ENCODE data around the gene ANP32E.
A peak's percentile ranks its signal among the peaks of the same experiment; 100 is the strongest.

The ANP32E gene

GRCh38 chr1:150237746-150238145, 1.8 kb upstream of the ANP32E start:
- TF ChIP-seq SIN3A (IDR thresholded peaks at IDR 0.05; ENCODE audit: borderline replicate concordance, insufficient read depth, low read length) (no peak), REST (IDR thresholded peaks at IDR 0.05; ENCODE audit: insufficient read depth in 1 of 2, low read depth in 2 of 2, low read length in 2 of 2) (no peak), FOXP2 (optimal IDR thresholded peaks at IDR 0.05; ENCODE audit: borderline replicate concordance, extremely low read depth, extremely low read length, insufficient read depth) (no peak), TAF1 (IDR thresholded peaks at IDR 0.05; ENCODE audit: borderline replicate concordance, insufficient read depth, low read length) (no peak), POLR2AphosphoS5 (IDR thresholded peaks at IDR 0.05; ENCODE audit: low read depth, low read length) (no peak)

- TF ChIP-seq FOXP2 (optimal IDR thresholded peaks at IDR 0.05; ENCODE audit: borderline replicate concordance, extremely low read depth, extremely low read length, insufficient read depth) (no peak), POLR2AphosphoS5 (IDR thresholded peaks at IDR 0.05; ENCODE audit: low read depth, low read length) (no peak), TAF1 (IDR thresholded peaks at IDR 0.05; ENCODE audit: borderline replicate concordance, insufficient read depth, low read length) (no peak), REST (IDR thresholded peaks at IDR 0.05; ENCODE audit: insufficient read depth in 1 of 2, low read depth in 2 of 2, low read length in 2 of 2) (no peak), SIN3A (IDR thresholded peaks at IDR 0.05; ENCODE audit: borderline replicate concordance, insufficient read depth, low read length) (no peak)
Measured at GRCh38 chr1:150236614-150237100, 745 bp upstream of the ANP32E start.

- no peak for TF ChIP-seq REST (IDR thresholded peaks at IDR 0.05; ENCODE audit: insufficient read depth in 1 of 2, low read depth in 2 of 2, low read length in 2 of 2)
- TF ChIP-seq TAF1 (IDR thresholded peaks at IDR 0.05; ENCODE audit: borderline replicate concordance, insufficient read depth, low read length) = no peak
- TF ChIP-seq FOXP2 (optimal IDR thresholded peaks at IDR 0.05; ENCODE audit: borderline replicate concordance, extremely low read depth, extremely low read length, insufficient read depth) = no peak
- TF ChIP-seq POLR2AphosphoS5 (IDR thresholded peaks at IDR 0.05; ENCODE audit: low read depth, low read length) = no peak
- no peak for TF ChIP-seq SIN3A (IDR thresholded peaks at IDR 0.05; ENCODE audit: borderline replicate concordance, insufficient read depth, low read length)
Measured at GRCh38 chr1:150235294-150235851, 539 bp downstream of the ANP32E start.

- TF ChIP-seq POLR2AphosphoS5 (IDR thresholded peaks at IDR 0.05; ENCODE audit: low read depth, low read length) (peak; percentile 70; the same call in 1 of the 2 replicates), REST (IDR thresholded peaks at IDR 0.05; ENCODE audit: insufficient read depth in 1 of 2, low read depth in 2 of 2, low read length in 2 of 2) (peak in 1 of 2 experiments; percentile 32; a peak in 1 of 4 replicates), TAF1 (IDR thresholded peaks at IDR 0.05; ENCODE audit: borderline replicate concordance, insufficient read depth, low read length) (peak; percentile 73; the same call in 1 of the 2 replicates), SIN3A (IDR thresholded peaks at IDR 0.05; ENCODE audit: borderline replicate concordance, insufficient read depth, low read length) (0 out of 2 replicates have a peak, but pooled peaks have one; percentile 27), FOXP2 (optimal IDR thresholded peaks at IDR 0.05; ENCODE audit: borderline replicate concordance, extremely low read depth, extremely low read length, insufficient read depth) (no peak)
Measured at GRCh38 chr1:150234566-150235293, 1.2 kb downstream of the ANP32E start.

All from PFSK-1 (cell line).